HG03354 (cell line): ENCODE data around the gene SPECC1.
"Not testable (repeated sequence)": the region's sequence is repeated elsewhere in the genome, so short reads cannot be mapped to it uniquely, and the experiment has no call there.

Source experiments
- ATAC-seq: cut with Tn5 transposase; IDR thresholded peaks from one replicate; pipeline ENCODE4 v1.9.1; 2021; ENCODE audit warnings: mild to moderate bottlenecking; ENCODE audit not compliant: unreplicated experiment, poor library complexity, severe bottlenecking

SPECC1 gene, protein sequence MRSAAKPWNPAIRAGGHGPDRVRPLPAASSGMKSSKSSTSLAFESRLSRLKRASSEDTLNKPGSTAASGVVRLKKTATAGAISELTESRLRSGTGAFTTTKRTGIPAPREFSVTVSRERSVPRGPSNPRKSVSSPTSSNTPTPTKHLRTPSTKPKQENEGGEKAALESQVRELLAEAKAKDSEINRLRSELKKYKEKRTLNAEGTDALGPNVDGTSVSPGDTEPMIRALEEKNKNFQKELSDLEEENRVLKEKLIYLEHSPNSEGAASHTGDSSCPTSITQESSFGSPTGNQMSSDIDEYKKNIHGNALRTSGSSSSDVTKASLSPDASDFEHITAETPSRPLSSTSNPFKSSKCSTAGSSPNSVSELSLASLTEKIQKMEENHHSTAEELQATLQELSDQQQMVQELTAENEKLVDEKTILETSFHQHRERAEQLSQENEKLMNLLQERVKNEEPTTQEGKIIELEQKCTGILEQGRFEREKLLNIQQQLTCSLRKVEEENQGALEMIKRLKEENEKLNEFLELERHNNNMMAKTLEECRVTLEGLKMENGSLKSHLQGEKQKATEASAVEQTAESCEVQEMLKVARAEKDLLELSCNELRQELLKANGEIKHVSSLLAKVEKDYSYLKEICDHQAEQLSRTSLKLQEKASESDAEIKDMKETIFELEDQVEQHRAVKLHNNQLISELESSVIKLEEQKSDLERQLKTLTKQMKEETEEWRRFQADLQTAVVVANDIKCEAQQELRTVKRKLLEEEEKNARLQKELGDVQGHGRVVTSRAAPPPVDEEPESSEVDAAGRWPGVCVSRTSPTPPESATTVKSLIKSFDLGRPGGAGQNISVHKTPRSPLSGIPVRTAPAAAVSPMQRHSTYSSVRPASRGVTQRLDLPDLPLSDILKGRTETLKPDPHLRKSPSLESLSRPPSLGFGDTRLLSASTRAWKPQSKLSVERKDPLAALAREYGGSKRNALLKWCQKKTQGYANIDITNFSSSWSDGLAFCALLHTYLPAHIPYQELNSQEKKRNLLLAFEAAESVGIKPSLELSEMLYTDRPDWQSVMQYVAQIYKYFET

DNA sequence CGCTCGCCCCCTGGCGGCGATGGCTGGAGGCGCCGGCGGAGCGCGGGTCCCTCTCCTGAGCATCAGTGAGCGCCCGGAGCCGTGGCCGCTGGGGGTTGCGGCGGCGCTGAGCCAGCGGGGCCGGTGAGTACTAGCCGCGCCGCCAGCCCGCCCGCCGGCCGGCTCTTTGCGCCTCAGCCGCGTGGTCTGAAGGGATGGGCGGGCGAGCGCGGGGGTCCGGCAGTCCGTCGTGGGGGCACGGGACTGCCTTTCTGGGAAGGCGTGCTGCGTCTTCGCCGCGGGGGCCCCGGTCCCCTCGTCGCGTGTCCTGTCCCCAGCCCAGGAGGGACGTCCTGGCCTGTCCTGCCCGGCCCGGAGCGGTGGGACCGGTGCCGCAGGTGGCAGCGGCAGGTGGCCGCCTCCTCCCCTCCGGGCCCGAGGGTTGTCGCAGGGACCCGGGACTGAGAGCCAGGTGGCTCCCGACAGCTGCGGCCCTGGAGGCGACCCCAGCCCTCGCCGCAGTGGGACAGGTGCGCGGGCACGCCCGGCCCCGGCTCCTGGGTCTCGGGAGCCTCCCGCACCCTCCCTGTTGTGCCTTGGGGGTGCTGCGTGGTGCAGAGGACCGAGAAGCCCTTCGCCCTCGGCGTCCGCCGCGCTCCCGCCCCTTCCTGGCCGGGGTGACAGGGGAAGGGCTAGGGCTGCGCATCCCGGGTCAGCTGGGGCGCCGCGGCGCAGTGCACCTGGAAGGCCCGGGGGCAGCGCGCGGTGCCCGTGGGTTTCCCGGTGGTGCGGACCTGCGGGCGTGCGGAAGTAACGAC is at the start of gene SPECC1:
Gene SPECC1 (plus strand): TSS at position 58 of the 797 bp plus-strand sequence. CDS start 87,293 bp downstream, outside the sequence.
- peak; percentile 98 for ATAC-seq

DNA sequence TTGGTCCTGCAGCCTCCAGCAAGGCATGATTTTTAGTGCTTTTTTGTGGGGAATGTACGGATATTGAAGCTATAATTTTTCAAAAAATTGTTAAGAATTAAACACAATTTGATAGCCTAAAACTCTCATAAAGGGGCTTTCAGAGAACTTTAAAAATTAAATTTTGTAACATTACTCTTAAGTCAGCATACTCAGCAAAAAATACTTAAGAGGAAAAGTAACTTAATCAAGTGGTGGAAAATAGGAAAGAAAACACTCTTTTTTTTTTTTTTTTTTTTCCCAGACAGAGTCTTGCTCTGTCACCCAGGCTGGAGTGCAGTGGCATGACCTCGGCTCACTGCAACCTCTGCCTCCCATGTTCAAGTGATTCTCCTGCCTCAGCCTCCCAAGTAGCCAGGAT is 46.2 kb upstream of the SPECC1 start:
- ATAC-seq = not testable (repeated sequence)

DNA sequence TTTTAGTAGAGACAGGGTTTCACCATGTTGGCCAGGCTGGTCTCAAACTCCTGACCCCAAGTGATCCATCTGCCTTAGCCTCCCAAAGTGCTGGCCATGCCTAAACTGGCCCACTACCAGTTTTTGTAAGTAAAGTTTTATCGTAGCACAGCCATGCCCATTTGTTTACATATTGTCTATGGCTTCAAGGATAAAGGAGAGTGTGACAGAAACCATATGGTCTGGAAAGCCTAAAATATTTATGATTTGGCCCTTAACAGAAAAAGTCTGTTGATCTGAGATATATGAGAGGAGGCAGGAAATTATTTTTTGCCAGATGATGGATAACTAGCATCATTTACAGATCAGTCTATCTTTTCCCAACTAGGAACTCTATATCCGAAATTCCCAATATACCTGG is 36.0 kb upstream of the SPECC1 start:
- no peak for ATAC-seq

DNA sequence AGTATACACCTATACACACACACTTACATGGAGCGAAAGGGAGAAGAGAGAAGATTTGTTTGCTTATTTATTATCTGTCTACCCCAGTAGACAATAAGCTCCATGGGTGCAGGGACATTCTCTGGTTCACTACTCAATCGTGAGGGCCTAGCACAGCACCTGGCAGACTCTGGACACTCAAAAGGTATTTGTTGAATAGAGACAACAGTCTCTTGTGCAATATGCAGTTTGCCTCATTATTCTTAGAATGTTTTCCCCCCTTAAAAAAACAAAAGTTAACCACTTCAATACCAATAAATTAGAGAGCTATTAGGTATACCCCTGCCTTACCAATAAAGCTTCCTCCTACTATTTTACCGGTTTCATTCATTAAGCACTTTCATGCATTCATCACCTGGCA is 33.6 kb upstream of the SPECC1 start:
- ATAC-seq = no peak

DNA sequence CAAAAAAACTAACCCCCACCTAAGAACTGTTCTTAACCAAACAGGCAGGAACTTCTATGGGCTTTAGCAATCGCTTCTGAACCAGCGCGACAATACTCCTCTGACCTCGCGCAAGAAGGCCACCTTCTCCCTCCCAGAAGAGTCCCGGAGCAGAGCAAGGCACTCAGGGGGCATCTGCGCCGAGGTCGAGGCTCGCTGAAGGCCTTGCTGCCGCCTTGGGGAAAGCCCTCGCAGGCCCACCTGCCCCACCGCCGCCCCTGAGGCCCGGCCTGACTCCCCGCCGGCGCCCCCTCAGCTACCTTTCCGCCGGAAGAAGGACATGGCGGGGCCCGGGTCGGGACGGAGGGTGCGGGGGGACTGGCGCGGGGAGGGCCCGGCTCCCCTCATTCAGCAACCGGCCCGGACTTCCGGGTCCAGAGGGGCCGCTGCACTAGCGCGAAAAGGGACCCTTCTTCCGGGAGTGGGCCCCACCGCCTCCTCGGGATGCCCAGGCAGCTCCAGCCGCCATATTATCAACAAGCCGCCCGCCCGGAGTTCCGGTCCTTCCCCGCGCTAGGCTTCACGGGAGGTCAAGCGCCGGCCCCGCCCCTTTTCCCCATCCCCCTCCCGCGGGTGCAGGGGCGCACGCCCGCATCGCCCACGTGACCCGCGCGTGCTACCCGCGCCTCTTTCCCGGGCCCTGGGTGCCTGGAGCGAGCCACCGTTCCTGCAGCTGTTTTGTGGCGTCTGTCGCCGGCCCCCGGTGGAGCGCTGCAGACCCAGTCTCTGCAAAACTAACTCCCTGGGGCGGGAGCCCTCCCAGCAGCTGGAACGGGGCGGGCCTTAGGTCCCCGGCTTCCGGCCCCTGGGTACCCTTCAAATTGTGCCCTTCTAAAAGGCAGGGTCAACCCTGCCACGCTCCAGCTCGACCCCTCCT is 31.6 kb upstream of the SPECC1 start, which contains the start of gene AKAP10:
Gene AKAP10 (minus strand): TSS at position 536 of the 916 bp plus-strand sequence. CDS start 149 bp downstream, at position 387.
- peak; percentile 82 for ATAC-seq

DNA sequence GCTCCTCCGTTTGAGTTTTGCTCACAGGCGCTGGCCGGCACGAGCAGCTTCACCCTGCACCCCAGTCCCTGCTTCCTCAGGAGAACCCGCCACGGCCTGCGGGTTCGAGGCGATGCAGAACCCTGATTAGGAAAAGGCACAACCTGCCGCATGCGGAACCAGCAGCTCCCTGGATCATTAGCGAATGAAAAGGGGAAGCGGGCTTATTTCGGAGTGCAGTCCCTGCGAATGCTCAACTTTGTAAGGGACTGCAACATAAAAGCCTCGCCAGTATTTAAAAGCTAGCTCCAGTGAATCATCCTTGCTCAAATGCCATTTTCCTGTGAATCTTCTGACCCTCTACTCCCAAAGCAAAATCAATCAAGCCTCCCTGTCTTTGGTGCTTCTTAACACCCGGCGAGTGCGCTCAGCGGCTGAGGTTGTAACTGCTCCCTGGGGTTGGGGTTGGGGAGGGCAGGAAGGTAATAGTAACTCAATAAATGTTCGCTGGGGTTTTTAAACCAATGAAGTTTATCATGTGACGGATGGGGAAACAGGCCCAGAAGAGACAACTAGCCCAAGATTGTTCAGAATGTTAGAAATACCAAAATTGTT is 30.9 kb upstream of the SPECC1 start:
- ATAC-seq = peak; percentile 47

DNA sequence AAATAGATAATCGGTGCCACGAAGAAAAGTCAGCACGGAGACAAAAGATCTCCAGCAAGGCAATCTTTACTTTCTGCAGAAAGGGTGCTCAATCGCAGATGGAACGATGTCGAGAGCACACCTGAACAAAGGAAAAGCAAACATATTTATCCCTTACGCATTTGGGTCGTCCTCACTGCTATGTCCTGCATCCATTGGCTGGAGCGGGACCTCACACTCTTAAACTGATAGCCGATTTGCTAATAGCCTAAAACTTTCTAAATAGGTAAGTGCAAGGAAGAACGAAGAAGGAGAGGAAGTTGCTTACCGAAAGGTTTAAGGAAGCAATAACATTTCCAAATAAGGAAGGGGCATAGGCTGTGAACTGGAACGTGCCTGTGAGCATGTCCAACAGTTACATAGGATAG is 30.4 kb upstream of the SPECC1 start:
- no peak for ATAC-seq

DNA sequence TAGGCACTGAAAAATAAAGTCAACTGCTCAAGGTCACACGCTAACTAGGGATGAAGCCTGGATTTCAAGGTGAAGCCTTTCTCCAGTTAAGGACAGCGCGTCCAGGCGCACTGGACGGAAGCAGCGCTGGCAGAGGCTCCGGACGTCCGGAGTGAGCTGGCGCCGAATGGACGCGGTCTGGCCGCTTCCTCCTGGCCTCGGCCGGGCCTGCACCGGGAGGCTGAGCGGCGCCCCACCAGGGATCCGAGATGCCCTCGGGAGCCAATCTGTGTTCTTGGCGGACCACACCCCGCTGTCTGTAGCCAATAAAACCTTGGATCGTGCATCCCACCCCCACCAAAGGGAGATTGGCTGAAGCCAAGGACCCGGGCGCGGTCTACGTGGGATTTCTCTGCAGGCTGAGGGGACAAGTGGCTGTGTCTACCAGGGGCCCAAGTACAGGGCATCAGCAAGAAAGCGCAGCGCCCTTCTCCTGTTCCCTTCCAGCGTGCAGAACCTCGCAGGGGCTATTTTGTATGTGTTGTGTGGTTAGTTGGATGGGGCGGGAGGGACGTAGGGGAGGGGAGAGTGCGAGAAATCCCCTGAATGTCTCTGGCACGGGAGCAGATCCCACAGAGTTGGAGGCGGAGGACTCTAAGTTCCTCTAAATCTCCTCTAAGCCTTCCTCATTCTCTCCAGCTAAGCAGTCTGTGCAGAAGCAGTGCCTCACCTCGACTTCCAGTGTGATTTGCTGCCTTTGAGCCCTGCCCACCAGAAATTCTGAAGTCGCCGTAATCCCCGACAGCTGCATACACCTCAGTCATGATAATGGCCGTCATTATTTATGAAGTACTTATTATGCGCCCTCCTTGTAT is 29.0 kb upstream of the SPECC1 start:
- ATAC-seq = no peak

DNA sequence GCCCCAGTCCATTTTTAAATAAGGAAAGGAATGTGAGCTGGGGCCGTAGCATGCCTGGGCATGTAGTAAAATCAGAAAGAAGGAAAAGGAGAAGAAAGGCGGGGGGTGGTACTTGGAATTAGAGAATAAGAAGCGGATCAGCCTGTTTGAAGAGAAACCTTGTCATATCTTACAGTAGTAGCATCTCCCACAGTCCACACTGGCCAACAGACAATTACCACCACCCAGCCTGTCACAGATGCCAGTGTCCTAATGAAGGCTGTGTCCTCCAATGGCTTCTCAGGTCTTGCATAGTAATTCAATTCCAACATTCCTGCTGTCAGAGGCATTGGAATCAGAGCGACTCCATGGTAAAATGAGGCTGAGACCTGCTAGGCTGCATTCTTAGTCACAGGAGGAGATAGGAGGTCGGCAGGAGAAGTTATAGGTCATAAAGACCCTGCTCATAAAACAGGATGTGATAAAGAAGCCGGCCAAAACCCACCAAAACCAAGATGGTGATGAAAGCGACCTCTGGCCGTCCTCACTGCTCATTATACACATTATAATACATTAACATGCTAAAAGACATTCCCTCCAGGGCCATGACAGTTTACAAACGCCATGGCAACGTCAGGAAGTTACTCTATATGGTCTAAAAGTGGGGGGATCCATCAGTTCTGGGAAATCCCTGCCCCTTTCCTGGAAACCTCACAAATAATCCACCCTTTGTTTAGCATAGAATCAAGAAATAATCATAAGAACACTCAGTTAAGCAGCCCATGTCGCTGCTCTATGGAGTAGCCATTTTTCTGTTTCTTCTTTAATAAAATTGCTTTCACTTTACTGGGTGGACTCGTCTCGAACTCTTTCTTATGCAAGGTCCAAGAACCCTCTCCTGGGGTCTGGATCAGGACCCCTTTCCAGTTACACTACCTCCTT is 22.0 kb upstream of the SPECC1 start:
- ATAC-seq = no peak

DNA sequence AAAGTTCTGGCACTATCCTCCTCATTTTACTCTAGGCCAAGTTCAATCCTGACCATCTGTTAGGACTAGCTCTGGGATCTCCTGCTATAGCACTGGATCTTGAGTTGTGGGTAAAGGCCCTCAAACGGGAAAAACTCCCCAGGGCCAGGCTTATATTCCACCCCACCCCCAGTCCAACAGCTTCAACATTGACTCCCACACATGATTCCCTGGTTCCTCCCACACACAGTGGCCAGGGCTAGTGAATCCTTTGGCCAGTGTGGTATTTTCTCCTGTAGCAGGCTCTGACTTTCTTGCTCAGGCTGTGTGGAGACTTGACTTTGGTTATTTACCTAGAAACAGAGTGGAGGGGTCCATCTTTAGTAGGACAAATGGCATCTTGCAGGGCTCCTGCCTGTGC is 21.3 kb upstream of the SPECC1 start:
- ATAC-seq = no peak

DNA sequence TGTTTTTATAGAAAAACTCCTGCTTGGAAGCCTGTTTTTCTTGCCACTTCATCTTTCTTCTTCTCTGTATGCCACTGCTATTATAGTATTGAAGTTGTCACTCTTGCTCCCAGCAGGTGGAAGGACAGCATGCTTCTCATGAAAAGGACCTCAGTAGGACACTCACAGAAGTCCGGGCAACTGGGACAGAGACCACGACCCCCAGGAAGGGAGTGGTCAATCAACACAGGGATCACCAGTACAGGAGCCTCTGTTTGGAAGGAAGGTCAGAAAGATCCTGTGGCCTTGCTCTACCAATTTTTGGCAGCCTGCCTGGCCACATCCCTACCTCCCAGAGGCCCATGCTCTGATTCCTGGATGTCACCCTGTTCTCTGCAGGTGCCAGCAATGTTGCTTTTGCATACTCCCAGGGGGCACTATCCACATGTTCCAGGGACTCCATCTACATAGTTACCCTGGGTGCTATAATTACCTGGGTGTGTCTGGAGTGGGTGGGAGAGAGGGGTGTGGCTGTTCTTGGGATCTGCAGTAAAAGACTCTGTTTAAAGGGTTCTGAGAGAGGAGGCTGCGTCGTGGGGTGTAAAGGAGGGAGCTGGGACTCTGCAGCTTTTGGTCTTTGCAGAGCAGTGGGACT is 17.8 kb upstream of the SPECC1 start:
- no peak for ATAC-seq

DNA sequence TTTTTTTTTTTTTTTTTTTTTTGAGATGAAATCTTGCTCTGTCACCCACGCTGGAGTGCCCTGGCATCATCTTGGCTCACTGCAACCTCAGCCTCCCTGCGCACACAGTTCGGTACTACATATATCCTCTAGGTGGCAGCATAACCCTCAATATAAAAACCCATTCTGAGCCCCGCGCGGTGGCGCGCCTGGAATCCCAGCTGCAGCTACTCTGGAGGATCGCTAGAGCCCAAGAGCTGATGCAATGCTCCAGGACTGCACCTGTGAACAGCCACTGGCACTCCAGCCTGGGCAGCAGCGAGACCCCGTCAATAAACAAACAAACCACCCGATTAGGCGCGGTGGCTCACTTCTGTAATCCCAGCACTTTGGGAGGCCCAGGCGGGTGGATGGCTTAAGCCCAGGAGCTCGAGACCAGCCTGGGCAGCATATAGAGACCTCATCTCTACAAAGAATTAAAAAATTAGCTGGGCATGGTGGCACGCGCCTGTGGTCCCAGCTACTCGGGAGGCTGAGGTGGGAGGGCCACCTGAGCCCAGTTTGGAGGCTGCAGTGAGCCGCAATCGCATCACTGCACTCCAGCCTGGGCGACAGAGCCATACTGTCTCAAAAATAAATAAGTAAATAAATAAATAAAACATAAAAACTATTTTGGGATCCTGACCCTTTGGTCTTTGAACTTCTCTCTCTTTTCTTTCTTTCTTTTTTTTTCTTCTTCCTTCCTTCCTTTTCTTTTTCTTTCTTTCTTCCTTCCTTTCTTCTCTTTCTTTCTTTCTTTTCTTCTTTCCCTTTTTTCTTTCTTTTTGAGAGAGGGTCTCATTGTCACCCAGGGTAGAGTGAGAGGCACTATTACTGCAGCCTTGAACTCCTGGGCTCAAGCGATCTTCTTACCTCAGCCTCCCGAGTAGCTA is 16.1 kb upstream of the SPECC1 start:
- ATAC-seq = peak; percentile 94

DNA sequence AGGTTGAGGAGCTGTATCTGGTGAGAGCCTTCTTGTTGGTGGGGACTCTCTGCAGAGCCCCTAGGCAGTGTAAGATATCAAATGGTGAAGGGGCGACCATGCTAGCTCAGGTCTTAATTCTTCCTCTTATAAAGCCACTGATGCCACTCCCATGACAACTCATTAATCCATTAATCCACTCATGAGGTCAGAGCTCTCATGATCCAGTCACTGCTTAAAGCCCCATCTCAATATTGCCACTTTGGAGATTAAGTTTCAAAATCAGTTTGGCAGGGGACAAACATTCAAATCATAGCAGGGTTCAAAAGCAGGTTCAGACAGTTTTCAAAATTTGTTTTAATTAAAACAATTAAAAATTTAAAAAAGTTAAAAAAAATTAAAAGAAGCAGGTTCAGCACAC is 13.1 kb upstream of the SPECC1 start:
- ATAC-seq = no peak

DNA sequence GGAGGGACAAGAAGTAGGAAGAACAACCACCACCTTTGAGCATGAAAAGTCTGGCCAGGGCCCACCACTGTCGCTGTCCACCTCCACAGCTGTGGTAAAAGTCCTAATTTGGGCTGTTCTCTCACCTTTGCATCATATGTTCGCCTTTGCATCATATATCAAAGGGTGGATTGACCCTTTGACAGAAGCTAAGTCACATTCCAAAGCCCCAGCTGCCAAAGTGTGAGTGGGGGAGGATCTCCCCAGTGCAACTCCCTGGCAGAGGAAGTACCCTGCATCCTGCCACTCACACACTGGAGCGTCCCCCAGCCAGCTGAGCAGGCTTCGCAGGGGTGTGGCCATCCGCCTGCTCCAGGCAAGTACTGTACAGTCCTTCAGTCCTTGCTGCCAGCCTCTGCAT is 12.7 kb upstream of the SPECC1 start:
- no peak for ATAC-seq
